Vagina (tissue), 2 donors: ENCODE results near the gene TNFRSF8.

ENCODE experiments used
- CTCF ChIP-seq, 3 experiments: fragments of 450-650 bp in 2 of 3; fragments of 200-600 bp in 1 of 3; sonication (generic) in 1 of 3; IDR thresholded peaks; one replicate each; pipeline ENCODE4 v1.5.1; 2017 to 2019; ENCODE audit warnings: antibody characterized with exemption in 3 of 3, mild to moderate bottlenecking in 2 of 3, moderate library complexity in 2 of 3
- POLR2A ChIP-seq, 2 donors: fragments of 450-650 bp; IDR thresholded peaks; one replicate each; pipeline ENCODE4 v1.6.1; 2017; ENCODE audit warnings: antibody characterized with exemption in 2 of 2, mild to moderate bottlenecking in 2 of 2, moderate library complexity in 2 of 2
- POLR2AphosphoS5 ChIP-seq, 2 donors: sonication (generic); formaldehyde crosslinking; IDR thresholded peaks; one replicate each; pipeline ENCODE4 v1.9.0; 2017; ENCODE audit warnings: antibody characterized with exemption in 2 of 2, mild to moderate bottlenecking in 2 of 2, low read depth in 1 of 2; ENCODE audit not compliant: insufficient read depth in 1 of 2

GRCh38 chr1:12057382-12057781 lies 5.7 kb upstream of the TNFRSF8 start:
- no peak for TF ChIP-seq POLR2AphosphoS5 (IDR thresholded peaks at IDR 0.05; ENCODE audit: insufficient read depth in 1 of 2, low read depth in 1 of 2)
- no peak for TF ChIP-seq CTCF (IDR thresholded peaks at IDR 0.05)
- no peak for TF ChIP-seq POLR2A (IDR thresholded peaks at IDR 0.05)
